BJ (cell line): ENCODE data around the gene LRRK2. TPM values are rescaled to one million over a fixed set of nuclear protein-coding genes. Genes with fewer than 3 reads are reported as not detected.

Source experiments
- CTCF ChIA-PET: fragments of 350-600 bp; formaldehyde crosslinking; extraction: SDS; loops from one replicate; lab custom pipeline; 2021; ENCODE audit warnings: antibody characterized with exemption, inconsistent platforms; lab: Yijun Ruan, JAX
- POLR2A ChIA-PET: fragments of 300-600 bp; sonication (Branson Sonifier 250); formaldehyde crosslinking; extraction: SDS; loops from one replicate; lab custom pipeline; 2021; ENCODE audit warnings: antibody characterized with exemption; lab: Charles Lee
- DNase-seq: peaks from one replicate; pipeline ENCODE4 v3.0.0-alpha.2; 2011; ENCODE audit warnings: low read depth
- H3K27me3 ChIP-seq: 2 replicates; pipeline ENCODE4 v1.6.0; 2011; ENCODE audit warnings: low read length; ENCODE audit not compliant: control insufficient read depth, insufficient read depth
- H3K36me3 ChIP-seq: 2 replicates; pipeline ENCODE4 v1.5.1; 2011; ENCODE audit warnings: low read length; ENCODE audit not compliant: control insufficient read depth, insufficient read depth
- H3K4me3 ChIP-seq: 2 replicates; pipeline ENCODE4 v1.5.1; 2011; ENCODE audit warnings: low read depth, mild to moderate bottlenecking, control low read depth, low read length
- polyA plus RNA-seq: library from polyadenylated mRNA; depleted of rRNA; stranded (reverse); fragments of >200 nt; gene quantifications from 2 replicates; pipeline ENCODE4 v1.2.3, GENCODE V29; 2011
- TF ChIP-seq, protein P1 (sequence below): IDR thresholded peaks from 2 replicates; pipeline ENCODE4 v1.5.1; 2011; ENCODE audit warnings: low read depth, mild to moderate bottlenecking, control low read depth, inconsistent platforms, low read length, moderate library complexity; ENCODE audit not compliant: insufficient read depth

Gene LRRK2
- polyA plus RNA-seq, 1 experiment: 1.5 TPM

DNA sequence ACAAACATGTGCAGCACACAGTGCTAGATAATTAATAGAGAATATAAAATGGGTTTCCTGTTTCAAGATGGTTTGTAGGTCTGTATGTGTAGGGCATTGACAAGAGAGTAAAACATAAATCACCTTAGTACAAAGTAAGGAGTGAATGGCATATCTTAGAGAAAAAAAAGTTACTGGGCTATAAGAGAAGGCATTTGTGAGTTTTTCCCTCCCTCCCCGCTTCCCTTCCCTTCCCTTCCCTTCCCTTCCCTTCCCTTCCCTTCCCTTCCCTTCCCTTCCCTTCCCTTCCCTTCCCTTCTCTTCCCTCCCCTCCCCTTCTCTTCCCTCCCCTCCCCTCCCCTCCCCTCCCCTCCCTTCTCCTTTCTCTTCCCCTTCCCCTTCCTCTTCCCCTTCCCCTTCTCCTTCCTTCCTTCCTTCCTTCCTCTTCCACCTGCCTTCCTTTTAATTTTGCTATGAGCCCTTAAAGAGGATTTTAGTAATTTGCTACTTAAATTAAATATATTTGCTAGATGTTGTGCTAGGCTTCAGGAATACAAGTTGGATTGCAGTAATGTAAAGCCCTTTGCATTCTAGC lies 57.1 kb downstream of the LRRK2 start:
- H3K36me3 ChIP-seq: no peaks in the 10 kb centered on the region
- ChIA-PET CTCF (no interaction called here), POLR2A (no interaction called here)
- TF ChIP-seq, protein P1, sequence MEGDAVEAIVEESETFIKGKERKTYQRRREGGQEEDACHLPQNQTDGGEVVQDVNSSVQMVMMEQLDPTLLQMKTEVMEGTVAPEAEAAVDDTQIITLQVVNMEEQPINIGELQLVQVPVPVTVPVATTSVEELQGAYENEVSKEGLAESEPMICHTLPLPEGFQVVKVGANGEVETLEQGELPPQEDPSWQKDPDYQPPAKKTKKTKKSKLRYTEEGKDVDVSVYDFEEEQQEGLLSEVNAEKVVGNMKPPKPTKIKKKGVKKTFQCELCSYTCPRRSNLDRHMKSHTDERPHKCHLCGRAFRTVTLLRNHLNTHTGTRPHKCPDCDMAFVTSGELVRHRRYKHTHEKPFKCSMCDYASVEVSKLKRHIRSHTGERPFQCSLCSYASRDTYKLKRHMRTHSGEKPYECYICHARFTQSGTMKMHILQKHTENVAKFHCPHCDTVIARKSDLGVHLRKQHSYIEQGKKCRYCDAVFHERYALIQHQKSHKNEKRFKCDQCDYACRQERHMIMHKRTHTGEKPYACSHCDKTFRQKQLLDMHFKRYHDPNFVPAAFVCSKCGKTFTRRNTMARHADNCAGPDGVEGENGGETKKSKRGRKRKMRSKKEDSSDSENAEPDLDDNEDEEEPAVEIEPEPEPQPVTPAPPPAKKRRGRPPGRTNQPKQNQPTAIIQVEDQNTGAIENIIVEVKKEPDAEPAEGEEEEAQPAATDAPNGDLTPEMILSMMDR: no peak
- H3K4me3 ChIP-seq: no peak overlapping the region
- no peak for DNase-seq
- H3K27me3 ChIP-seq: no peaks in the 10 kb centered on the region

DNA sequence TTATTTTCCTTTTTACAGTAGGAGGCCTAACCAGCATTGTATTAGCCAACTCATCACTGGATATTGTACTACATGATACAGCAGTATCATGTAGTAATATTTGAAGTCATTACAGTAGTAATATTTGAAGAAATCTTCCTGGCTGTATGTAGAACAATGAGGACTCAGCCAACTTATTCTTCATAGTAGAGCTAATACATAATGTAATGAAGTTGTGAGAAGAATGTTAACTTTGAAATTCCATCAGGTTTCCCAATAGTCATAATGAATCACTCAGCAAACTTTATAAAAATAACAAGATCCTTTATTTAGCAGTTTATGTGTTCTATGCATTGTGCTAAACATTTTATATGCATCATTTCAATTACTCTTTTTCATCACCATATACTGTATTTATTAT lies 61.8 kb downstream of the LRRK2 start:
- TF ChIP-seq, protein P1: no peak
- Histone ChIP-seq H3K36me3 (no peaks in the 10 kb centered on the region), H3K27me3 (no peaks in the 10 kb centered on the region), H3K4me3 (no peak overlapping the region)
- DNase-seq: no peak
- ChIA-PET CTCF (no interaction called here), POLR2A (no interaction called here)

DNA sequence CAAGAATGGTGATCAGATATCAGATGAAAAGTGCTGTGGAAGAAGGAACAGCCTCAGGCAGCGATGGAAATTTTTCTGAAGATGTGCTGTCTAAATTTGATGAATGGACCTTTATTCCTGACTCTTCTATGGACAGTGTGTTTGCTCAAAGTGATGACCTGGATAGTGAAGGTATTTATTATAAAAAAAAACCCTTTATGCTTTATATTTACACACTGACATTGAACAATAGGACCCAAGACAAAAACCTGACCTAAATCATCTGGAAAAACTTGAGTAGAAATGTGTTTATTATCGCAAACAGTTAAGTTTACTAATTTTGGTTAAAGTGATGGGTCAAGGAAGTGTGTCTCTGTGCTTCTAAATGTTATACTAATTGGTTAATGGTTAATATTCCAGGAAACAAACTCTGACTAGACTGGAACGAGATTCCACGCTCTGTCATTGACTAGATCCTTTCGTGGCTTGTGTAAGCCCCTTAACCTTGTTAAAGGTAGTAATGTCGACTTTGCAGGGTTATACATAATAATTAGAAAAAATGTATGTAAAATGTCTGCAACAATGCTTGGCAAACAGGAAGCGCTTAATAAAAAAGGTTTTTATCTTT lies 62.7 kb downstream of the LRRK2 start:
- no peak for DNase-seq
- CTCF ChIA-PET: no interaction called here
- POLR2A ChIA-PET: no interaction called here
- TF ChIP-seq, protein P1: no peak
- Histone ChIP-seq H3K27me3 (no peaks in the 10 kb centered on the region), H3K36me3 (no peaks in the 10 kb centered on the region), H3K4me3 (no peak overlapping the region)

- H3K36me3 ChIP-seq: no peaks in the 10 kb centered on the region
- POLR2A ChIA-PET: no interaction called here
- no peak overlapping the region for H3K4me3 ChIP-seq
- no peaks in the 10 kb centered on the region for H3K27me3 ChIP-seq
- CTCF ChIA-PET: no interaction called here
- TF ChIP-seq, protein P1: no peak
- DNase-seq: no peak
These were observed 68.1 kb downstream of the LRRK2 start for GRCh38 chr12:40292788-40293429.

DNA sequence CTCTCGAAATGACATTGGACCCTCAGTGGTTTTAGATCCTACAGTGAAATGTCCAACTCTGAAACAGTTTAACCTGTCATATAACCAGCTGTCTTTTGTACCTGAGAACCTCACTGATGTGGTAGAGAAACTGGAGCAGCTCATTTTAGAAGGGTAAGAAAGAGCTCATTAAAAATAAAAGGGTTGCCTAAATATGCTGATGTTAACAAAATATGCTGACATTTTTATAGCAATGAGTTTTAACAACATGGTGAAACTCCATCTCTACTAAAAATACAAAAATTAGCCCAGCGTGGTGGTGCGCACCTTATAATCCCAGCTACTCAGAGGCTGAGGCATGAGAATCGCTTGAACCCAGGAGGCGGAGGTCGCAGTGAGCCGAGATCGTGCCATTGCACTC lies 73.5 kb downstream of the LRRK2 start:
- POLR2A ChIA-PET: no interaction called here
- TF ChIP-seq, protein P1: no peak
- Histone ChIP-seq H3K36me3 (no peaks in the 10 kb centered on the region), H3K4me3 (no peak overlapping the region), H3K27me3 (no peaks in the 10 kb centered on the region)
- CTCF ChIA-PET: no interaction called here
- DNase-seq: no peak
